PFSK-1 (cell line): Measurements from ENCODE around the gene EMP3.
A peak's percentile ranks its signal among the peaks of the same experiment; 100 is the strongest.

Experiments used
- FOXP2 ChIP-seq: optimal IDR thresholded peaks from 2 replicates; pipeline ENCODE3; 2011; ENCODE audit warnings: borderline replicate concordance, control low read depth, inconsistent platforms; ENCODE audit not compliant: insufficient read depth; ENCODE audit errors: extremely low read length, extremely low read depth
- POLR2AphosphoS5 ChIP-seq: IDR thresholded peaks from 2 replicates; pipeline ENCODE4 v1.6.1; 2012; ENCODE audit warnings: low read depth, mild to moderate bottlenecking, control low read depth, low read length, moderate library complexity
- SIN3A ChIP-seq: IDR thresholded peaks from 2 replicates; pipeline ENCODE4 v1.6.1; 2012; ENCODE audit warnings: mild to moderate bottlenecking, low read length, moderate library complexity, borderline replicate concordance; ENCODE audit not compliant: insufficient read depth
- TAF1 ChIP-seq: IDR thresholded peaks from 2 replicates; pipeline ENCODE4 v1.6.1; 2012; ENCODE audit warnings: low read length, control low read depth, borderline replicate concordance; ENCODE audit not compliant: insufficient read depth
- TF ChIP-seq, protein P1 (sequence below), 2 experiments: IDR thresholded peaks; 2 replicates each; pipeline versions ENCODE4 v1.6.1 to v1.8.0; 2011 to 2012; ENCODE audit warnings: low read depth in 2 of 2, low read length in 2 of 2, control low read depth in 1 of 2, inconsistent platforms in 1 of 2, mild to moderate bottlenecking in 1 of 2, moderate library complexity in 1 of 2; ENCODE audit not compliant: insufficient read depth in 1 of 2

The EMP3 gene

DNA sequence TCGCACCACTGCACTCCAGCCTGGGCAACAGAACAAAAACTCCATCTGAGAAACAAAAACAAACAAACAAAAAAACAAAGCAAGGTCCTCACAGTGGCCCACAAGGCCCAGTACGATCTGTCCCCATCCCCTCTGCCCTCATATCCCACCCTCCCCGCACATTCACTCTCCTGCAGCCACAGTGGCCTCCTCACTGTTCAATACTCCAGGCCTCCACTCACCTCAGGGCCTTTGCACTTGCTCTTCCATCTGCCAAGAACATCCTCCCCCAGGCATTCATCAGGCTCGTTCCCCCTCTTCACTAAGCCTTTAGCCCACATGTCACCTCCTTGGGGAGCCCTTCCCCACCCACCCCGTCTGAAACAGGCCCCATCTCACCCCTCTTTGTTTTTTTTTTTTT is 33.8 kb downstream of the EMP3 start:
- no peak for TF ChIP-seq SIN3A
- TF ChIP-seq FOXP2: no peak
- no peak for TF ChIP-seq POLR2AphosphoS5

DNA sequence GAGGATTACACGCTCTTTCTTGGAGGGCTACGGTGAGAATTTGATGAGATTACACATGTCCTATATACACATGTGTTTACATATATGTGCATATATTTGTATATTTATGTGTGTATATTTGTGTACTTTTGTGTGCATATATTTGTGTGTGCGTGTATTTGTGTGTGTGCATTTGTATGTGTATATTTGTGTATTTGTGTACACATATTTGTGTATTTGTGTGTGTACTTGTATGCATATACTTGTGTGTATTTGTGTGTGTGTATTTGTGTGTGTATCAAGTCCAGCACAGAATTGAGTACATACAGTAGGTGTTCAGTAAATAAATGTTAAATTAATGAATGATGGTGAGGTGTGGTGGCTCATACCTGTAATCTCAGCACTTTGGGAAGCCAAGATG is 36.6 kb downstream of the EMP3 start:
- TF ChIP-seq FOXP2: no peak

DNA sequence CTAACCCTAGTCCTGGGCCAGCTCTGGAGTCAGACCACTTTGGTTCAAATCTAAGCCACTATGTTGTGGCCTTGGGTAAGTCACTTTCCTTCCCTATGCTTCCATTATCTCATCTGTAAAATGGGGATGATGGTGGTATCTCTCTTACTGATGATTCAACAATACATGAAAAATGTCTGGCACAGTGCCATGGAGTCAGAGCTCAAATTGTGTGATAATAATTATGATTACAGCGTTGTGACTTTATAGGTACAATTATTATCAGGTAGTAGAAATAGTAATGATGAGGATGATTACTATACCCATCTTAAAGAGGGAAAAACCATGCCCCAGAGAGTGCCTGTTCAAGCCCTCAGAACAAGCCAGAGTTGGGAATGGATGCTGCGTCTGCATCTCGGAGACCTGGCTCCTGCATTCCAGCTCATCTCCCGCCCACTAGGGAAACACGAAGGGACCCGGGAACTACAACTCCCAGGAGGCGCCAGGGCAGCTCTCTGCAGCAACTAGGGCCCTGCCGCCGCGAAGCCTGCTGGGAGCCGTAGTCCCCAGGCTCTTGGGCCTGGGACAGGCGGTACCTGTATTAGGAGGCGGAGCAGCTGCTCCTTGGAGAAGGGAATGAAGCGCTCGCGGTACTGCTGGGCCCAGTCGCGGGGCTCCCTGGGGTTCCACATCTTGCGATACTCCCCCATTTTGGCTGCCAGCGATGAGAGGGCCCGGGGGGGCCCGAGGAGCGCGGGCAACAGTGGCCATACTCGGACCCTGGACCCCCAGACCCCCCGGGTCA is 37.6 kb downstream of the EMP3 start:
- TF ChIP-seq SIN3A (no peak), FOXP2 (no peak), POLR2AphosphoS5 (0 out of 2 replicates have a peak, but pooled peaks have one; percentile 53), TAF1 (no peak)
- TF ChIP-seq, protein P1, sequence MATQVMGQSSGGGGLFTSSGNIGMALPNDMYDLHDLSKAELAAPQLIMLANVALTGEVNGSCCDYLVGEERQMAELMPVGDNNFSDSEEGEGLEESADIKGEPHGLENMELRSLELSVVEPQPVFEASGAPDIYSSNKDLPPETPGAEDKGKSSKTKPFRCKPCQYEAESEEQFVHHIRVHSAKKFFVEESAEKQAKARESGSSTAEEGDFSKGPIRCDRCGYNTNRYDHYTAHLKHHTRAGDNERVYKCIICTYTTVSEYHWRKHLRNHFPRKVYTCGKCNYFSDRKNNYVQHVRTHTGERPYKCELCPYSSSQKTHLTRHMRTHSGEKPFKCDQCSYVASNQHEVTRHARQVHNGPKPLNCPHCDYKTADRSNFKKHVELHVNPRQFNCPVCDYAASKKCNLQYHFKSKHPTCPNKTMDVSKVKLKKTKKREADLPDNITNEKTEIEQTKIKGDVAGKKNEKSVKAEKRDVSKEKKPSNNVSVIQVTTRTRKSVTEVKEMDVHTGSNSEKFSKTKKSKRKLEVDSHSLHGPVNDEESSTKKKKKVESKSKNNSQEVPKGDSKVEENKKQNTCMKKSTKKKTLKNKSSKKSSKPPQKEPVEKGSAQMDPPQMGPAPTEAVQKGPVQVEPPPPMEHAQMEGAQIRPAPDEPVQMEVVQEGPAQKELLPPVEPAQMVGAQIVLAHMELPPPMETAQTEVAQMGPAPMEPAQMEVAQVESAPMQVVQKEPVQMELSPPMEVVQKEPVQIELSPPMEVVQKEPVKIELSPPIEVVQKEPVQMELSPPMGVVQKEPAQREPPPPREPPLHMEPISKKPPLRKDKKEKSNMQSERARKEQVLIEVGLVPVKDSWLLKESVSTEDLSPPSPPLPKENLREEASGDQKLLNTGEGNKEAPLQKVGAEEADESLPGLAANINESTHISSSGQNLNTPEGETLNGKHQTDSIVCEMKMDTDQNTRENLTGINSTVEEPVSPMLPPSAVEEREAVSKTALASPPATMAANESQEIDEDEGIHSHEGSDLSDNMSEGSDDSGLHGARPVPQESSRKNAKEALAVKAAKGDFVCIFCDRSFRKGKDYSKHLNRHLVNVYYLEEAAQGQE (IDR thresholded peaks at IDR 0.05; ENCODE audit: insufficient read depth in 1 of 2, low read depth in 2 of 2, low read length in 2 of 2): no peak

DNA sequence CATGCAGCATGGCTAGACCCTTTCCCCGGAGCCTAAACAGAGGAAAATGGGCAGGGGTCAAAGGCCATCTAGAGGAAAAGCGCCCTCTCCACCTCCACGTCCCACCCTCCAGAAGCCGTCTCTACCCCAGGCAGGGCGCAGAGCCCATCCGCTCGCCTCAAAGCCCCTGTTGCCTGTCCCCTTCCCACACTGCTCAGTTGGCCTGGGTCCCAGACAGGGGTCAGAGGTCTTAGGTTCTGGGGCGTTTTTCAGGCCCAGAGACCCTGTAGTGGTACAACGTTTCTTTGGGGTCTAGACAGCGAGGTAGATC is 38.1 kb downstream of the EMP3 start:
- TF ChIP-seq FOXP2: no peak
- no peak; the same call in 1 of the 2 replicates for TF ChIP-seq POLR2AphosphoS5
- TF ChIP-seq, protein P1 (IDR thresholded peaks at IDR 0.05; ENCODE audit: insufficient read depth in 1 of 2, low read depth in 2 of 2, low read length in 2 of 2): no peak
- TF ChIP-seq TAF1: no peak
- no peak for TF ChIP-seq SIN3A

DNA sequence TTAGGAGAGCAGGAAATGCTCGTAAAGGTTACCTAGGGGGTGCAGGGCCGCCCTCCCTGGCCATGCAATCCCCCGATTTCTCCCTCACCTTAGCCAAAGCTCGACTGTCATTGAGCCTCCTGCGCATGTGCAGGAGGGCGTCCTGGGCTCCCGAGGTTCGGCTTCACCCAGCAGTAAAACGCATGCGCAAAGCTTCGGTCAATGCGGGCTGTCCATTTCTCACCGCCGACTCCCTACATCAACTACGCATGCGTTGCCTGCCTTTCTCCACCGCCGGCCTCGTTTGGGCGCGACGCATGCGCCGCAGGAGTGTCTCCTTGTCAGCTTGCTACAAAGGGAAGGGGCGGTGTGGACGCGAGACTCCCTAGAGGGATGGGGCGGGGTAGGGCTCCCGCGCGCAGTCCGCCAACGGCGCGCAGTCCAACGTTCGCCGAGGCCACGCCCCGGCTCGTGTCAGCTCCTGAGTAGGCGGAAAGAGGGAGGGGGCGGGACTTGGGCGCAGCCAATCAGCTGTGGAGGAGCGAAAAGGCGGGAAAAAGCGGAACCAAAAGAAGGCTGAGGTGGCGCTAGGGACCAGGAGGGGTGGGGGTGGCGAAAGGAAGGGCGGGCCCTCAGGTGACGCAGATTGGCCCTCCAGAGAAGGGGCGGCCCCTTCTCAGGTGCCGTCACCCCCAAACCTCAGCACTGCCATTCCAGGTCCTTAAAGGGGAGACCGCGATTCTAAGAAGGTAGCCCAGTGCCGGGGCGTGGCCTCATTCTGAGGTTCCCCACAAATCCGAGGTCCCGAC is 38.7 kb downstream of the EMP3 start, which contains the start of the genes SYNGR4 and TMEM143:
Gene SYNGR4 (plus strand): TSS at position 558 of the 788 bp plus-strand sequence. CDS start 1,476 bp downstream, outside the sequence.
Gene TMEM143 (minus strand): TSS at position 131 of the 788 bp plus-strand sequence. CDS start 20 bp downstream, at position 111.
- TF ChIP-seq FOXP2: peak; percentile 95
- 0 out of 2 replicates have a peak, but pooled peaks have one; percentile 43 for TF ChIP-seq TAF1
- TF ChIP-seq SIN3A: no peak
- TF ChIP-seq, protein P1 (IDR thresholded peaks at IDR 0.05; ENCODE audit: insufficient read depth in 1 of 2, low read depth in 2 of 2, low read length in 2 of 2): no peak
- peak; percentile 69 for TF ChIP-seq POLR2AphosphoS5
